SW 1271 (cell line): ENCODE data around the gene PET117.
A peak's percentile ranks its signal among the peaks of the same experiment; 100 is the strongest.
"Not testable (repeated sequence)": the region's sequence is repeated elsewhere in the genome, so short reads cannot be mapped to it uniquely, and the experiment has no call there.

Source experiments
- DNase-seq, 2 experiments: peaks; one replicate each; lab custom pipeline; 2025; lab: John Stamatoyannopoulos, UW

The PET117 gene, protein sequence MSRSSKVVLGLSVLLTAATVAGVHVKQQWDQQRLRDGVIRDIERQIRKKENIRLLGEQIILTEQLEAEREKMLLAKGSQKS

GRCh38 chr20:18137412-18138265, at the start of gene PET117, which contains the start of gene KAT14:
Gene PET117, plus strand, starts transcription at chr20:18137863. Its CDS starts 93 bp downstream, at chr20:18137956.
Gene KAT14, plus strand, starts transcription at chr20:18137863. Its CDS starts 4,798 bp downstream, at chr20:18142661.
- DNase-seq = peak; percentile 79 to 84

DNA sequence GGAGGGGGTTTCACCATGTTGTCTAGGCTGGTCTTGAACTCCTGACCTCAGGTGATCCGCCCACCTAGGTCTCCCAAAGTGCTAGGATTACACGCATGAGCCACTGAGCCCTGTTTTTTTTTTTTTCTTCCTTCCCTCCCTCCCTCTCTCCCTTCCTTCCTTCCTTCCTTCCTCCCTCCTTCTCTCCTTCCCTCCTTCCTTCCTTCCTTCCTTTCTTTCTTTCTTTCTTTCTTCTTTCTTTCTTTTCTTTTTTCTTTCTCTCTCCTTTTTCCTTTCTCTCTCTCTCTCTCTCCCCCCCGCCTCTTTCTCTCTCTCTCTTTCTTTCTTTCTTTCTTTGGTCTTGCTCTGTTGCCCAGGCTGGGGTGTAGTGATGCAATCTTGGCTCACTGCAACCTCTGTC, 49.4 kb upstream of the PET117 start:
- DNase-seq = not testable (repeated sequence)

DNA sequence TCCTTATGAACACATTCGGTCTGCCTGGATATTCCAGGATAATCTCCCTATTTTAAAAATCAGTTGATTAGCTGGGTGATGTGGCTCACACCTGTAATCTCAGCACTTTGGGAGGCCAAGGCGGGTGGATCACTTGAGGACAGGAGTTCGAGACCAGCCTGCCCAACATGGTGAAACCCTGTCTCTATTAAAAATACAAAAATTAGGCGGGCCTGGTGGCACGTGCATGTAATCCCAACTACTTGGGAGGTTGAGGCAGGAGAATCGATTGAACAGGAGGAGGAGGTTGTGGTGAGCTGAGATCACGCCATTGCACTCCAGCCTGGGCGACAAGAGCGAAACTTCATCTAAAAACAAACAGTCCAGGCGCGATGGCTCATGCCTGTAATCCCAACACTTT, 48.8 kb upstream of the PET117 start:
- not testable (repeated sequence) for DNase-seq

DNA sequence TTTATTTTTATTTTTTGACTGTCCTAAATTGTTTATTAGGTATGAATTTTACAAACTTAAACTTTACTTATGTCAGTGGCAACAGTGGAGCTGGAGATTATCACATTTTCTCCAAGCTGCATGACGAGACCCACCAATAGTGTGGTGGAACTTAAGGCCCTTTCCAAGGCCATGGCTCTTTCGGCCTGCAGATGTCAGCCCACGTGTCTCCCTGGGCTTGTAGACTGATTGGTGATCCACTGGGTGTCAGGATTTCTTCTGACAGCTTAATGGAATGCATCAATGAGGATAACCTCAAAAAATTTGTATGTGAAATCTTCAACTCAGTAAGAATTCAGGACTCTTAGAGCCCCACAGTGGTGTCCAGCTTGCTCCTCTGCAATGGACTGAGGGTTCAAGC, 47.6 kb upstream of the PET117 start:
- no peak for DNase-seq

DNA sequence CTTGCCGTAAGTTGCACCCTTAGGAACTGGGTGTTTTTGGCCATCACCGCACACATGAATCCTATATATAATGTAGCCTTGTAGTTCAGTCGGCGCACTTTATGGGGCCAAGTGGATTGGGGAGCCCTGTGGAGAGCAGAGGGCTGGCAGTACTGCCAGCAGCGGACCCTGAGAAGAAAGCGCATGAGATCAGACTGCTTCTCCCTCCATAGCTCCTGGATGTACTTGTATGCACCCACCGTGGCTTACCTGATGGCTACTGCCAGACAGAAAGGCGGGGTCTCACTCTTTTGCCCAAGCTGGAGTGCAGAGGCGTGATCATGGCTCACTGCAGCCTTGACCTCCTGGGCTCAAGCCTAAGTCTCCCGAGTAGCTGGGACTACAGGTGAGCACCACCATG, 47.2 kb upstream of the PET117 start:
- no peak for DNase-seq

DNA sequence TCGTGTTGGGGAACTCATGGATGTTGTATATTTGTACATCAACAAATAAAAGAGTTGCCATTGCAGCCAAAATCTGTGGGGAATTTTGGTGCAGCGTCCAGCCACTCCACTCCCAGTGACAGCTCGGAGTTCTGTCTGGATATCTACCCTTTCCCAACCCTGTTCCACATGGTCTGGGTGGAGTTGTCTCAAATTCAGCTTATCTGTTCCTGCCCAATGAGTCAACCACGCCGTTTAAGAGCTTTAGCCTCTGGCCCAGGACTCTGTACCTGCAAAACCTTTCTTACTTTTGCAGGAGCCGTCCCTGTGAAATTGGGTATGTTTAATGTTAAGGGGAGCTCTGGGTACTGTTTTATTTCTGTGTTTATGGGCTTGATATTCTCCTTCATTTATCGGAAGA, 46.0 kb upstream of the PET117 start:
- DNase-seq = no peak

DNA sequence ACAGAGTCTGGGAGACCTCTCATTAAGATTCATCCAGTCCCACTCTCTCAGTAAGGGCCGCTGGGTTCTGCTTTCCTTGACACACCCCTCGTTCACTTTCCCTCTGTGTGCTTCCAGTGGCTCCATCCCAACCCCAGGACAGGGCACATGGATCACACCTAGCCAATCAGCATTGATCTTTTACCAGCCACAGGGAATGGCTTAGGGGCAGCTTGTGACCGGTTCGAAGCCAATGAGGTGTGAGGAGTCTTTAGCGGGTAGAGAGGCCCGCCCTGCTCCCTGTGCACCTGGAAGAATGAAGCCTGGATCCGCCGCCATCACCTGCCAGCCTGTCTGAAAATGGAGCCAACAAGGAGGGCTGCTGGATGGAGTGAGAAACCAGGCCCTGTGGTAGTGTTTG, 44.8 kb upstream of the PET117 start:
- DNase-seq = no peak

DNA sequence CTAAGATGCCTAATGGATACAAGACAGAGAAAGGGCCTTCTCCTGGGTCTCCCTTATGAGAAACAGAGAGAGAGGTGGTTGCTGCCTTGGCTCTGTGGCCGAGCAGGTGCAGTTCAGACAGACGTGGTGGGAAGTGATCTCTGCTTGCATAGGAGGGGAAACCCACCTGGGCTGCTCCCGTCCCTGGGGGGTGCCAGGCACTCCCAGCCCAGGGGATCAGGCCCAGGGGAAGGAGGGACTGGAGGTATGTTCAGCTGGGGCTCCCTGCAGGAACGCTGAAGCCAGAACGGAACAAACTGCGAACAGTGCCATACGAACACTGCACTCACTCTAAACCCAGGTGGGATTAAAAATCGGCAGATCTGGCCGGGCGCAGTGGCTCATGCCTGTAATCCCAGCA, 44.3 kb upstream of the PET117 start:
- no peak for DNase-seq

DNA sequence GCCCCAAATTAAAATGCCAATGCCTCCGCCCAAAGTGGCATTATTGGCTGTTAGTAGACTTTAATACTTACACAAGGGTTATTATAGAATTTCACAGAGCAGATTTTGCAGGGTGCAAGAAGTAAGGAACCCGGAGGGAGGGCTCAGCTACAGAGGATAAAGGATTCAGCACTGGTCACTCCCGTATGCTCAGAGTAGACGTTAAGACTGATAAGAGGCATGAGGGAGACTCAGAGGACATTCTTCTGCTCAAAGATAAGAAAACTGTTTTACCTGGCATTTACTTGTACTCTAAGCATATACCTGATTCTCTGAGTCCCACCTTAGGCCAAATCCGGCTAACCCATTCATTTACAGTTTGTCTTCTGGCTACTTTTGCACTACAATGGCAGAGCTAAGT, 43.5 kb upstream of the PET117 start:
- DNase-seq = no peak

- DNase-seq = not testable (repeated sequence)
Measured at GRCh38 chr20:18100569-18100968, 37.1 kb upstream of the PET117 start.

GRCh38 chr20:18101125-18101810, 36.4 kb upstream of the PET117 start:
- DNase-seq = no peak

DNA sequence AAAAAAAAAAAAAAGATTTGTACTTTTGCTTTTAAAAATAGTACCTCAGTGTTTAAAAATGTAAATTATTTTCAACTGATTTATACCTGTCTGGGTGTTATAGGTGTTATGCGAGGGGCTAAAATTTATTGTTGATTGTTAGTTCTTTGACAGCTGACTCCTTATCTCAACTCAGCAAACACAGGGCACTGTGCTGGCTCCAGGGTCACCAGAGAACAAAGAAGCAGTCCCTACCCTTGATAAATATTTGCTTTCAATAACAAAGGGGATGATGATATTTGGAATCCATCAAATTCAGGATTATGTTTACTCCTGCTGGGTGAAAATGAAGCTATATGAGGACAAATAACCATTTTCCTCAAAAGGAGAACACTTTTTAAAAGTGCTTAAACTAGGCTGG, 34.2 kb upstream of the PET117 start:
- no peak for DNase-seq

DNA sequence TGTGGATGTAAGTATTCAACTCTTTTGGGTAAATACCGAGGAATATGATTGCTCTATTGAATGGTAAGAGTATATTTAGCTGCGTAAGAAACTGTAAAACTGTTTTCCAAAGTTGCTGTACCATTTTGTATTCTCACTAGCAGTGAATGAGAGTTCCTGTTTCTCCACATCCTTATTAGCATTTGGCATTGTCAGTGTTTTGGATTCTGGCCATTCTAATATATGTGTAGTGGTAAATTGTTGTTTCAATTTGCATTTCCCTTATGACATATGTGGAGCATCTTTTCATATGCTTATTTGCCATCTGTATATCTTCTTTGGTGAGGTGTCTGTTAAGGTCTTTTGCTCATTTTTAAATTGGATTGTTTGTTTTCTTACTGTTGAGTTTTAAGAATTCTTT, 29.3 kb upstream of the PET117 start:
- DNase-seq = no peak

DNA sequence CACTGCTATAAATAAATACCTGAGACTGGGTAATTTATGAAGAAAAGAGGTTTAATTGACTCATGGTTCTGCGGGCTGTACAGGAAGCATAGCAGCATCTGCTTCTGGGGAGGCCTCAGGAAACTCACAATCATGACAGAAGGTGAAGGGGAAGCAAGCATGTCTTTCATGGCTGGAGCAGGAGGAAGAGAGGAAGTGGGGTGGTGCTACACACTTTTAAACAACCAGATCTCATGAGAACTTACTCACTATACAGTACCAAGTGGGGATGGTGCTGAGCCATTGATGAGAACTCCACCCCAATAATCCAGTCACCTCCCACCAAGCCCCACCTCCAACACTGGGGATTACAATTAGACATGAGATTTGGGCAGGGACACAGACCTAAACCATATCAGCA, 9.1 kb upstream of the PET117 start:
- not testable (repeated sequence) for DNase-seq

DNA sequence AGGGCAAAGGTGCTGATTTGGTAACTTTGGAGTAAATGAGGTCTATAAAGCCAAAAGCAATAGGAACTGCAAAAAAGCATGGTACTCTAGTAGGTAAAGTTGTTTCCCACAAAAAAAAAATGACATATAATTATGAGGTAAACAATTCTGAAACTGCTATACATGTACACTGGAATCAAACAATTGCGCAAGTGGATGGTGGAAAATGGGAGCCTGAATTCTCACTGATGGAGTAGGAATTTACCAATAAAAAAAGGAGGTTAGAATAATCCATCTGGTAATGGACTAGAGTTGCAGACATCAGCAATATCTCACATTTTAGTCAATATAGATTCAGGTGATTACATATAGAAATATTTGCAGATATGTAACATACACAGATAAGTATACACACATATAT, 5.0 kb upstream of the PET117 start:
- DNase-seq = no peak

DNA sequence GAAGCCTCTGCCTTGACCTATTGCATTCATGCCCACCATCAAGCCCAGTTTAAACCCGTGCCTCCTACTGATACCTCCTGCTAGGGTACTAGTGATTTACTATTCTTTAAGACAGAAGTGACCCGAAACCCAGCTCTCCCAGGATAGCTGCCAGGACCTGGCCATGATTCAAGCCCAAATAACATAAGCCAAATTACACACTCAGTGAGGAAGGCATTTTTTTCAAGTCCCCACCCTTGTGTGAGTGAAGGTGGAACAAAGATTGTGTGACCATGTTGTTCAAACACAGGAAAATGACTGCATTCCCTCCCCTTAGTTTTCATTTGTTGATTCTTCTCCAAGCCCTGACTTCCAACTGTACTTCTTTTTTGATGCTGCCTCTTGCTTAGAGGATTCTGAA, 3.7 kb upstream of the PET117 start:
- no peak for DNase-seq

DNA sequence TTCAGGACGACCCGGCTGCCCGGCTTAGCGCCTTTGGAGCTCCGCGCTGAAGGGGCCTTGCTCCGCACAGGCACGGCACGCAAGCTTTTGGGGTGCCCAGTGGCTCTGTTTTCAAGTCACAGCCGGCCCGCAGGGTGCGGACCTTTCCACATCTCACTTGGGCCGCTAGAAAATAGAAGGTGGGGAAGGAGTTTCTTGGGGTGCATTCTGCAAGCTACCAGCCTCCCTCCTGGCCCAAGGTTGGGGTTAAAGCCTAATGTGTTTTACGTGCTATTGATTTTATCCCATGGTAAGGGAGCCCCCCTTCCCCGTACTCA, 561 bp downstream of the PET117 start:
- no peak for DNase-seq

GRCh38 chr20:18138639-18139583, 1.2 kb downstream of the PET117 start:
- no peak for DNase-seq

GRCh38 chr20:18139832-18140231, 2.2 kb downstream of the PET117 start:
- DNase-seq = no peak

DNA sequence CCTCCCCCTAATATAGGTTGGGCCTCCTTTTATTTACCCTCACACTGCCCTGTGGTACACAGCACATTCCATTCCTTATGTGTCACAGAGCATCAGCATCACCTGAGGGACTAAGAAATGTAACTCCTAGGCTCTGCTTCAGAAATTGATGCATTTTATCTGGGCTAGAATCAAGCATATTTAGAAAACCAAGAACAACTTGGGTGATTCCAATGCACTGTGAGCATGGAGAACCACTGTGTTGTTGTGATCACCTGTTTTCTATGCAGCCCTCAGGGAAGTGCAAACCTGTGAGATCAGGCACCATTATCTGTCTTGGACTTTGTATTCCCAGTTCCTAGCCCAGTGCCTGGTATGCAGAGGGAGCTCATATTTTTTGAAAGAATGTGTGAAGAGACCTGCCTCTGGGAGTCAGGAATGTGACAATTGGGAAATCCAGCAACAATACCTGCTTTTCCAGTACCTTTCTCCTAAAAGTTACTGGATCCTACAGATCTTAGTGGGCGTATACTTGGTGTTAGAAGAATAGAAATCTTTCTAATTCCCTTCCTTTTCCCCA, 7.0 kb downstream of the PET117 start:
- no peak for DNase-seq

- DNase-seq = no peak
Measured at GRCh38 chr20:18154342-18154741, 16.7 kb downstream of the PET117 start.

DNA sequence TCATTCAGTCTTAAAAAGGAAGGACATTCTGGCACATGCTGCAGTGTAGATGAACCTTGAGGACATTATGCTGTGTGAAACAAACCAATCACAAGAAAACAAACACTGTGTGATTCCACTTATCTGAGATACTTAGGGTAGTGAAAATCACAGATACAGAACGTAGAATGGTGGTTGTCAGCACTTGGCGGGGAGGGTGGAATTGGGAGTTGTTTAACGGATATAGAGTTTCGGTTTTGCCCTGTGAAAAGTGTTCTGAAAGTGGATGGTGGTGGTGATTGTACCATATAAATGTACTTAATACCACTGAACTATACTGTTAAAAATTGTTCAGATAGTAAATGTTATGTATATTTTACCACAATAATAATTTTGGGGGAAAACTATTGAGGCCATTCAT, 18.4 kb downstream of the PET117 start:
- DNase-seq = no peak
